Hepatocyte (in vitro differentiated cells): ENCODE measurements around the gene GRK5. TPM values are rescaled to one million over a fixed set of nuclear protein-coding genes. Genes with fewer than 3 reads are reported as not detected.

Source experiments
- DNase-seq: peaks from one replicate; pipeline ENCODE4 v3.0.0-alpha.2; 2016; ENCODE audit warnings: low spot score
- H2AFZ ChIP-seq: fragments of 200-600 bp; sonication (generic); 2 replicates; pipeline ENCODE4 v1.6.0; 2016; ENCODE audit warnings: antibody characterized with exemption, mild to moderate bottlenecking
- H3K27ac ChIP-seq: fragments of 200-600 bp; sonication (generic); 2 replicates; pipeline ENCODE4 v1.5.1; 2016; ENCODE audit warnings: mild to moderate bottlenecking
- H3K27me3 ChIP-seq: fragments of 200-600 bp; sonication (generic); 2 replicates; pipeline ENCODE4 v1.6.1; 2016
- H3K36me3 ChIP-seq: fragments of 200-600 bp; sonication (generic); replicated peaks from 2 replicates; pipeline ENCODE4 v1.5.1; 2016; ENCODE audit warnings: low read depth; ENCODE audit not compliant: insufficient read depth
- H3K4me1 ChIP-seq: fragments of 200-600 bp; sonication (generic); 2 replicates; pipeline ENCODE4 v1.5.1; 2016; ENCODE audit warnings: mild to moderate bottlenecking, moderate library complexity; ENCODE audit not compliant: insufficient read depth
- H3K4me2 ChIP-seq: fragments of 200-600 bp; sonication (generic); 2 replicates; pipeline ENCODE4 v1.6.0; 2016
- H3K4me3 ChIP-seq: fragments of 200-600 bp; sonication (generic); 2 replicates; pipeline ENCODE4 v1.5.1; 2016; ENCODE audit warnings: mild to moderate bottlenecking
- H3K79me2 ChIP-seq: fragments of 200-600 bp; sonication (generic); 2 replicates; pipeline ENCODE4 v1.6.0; 2017; ENCODE audit warnings: mild to moderate bottlenecking
- H3K9me2 ChIP-seq: fragments of 200-600 bp; sonication (generic); replicated peaks from 2 replicates; pipeline ENCODE4 v1.6.0; 2017; ENCODE audit warnings: mild to moderate bottlenecking; ENCODE audit not compliant: insufficient read depth
- H3K9me3 ChIP-seq: fragments of 200-600 bp; sonication (generic); 2 replicates; pipeline ENCODE4 v1.5.1; 2016; ENCODE audit warnings: low read depth, mild to moderate bottlenecking
- H4K20me1 ChIP-seq: fragments of 200-600 bp; sonication (generic); 2 replicates; pipeline ENCODE4 v1.6.0; 2016; ENCODE audit warnings: mild to moderate bottlenecking; ENCODE audit not compliant: insufficient read depth, poor library complexity, severe bottlenecking
- CTCF ChIP-seq: fragments of 200-600 bp; sonication (generic); IDR thresholded peaks from 2 replicates; pipeline ENCODE4 v1.5.1; 2016; ENCODE audit warnings: antibody characterized with exemption, mild to moderate bottlenecking; ENCODE audit not compliant: poor library complexity
- EZH2 ChIP-seq: fragments of 200-600 bp; sonication (generic); IDR thresholded peaks from 2 replicates; pipeline ENCODE4 v1.6.1; 2016; ENCODE audit warnings: antibody characterized with exemption, mild to moderate bottlenecking, borderline replicate concordance
- EZH2phosphoT487 ChIP-seq: fragments of 200-600 bp; sonication (generic); IDR thresholded peaks from one replicate; pipeline ENCODE4 v1.6.1; 2018; ENCODE audit warnings: antibody characterized with exemption, mild to moderate bottlenecking, low read depth, moderate library complexity; ENCODE audit not compliant: unreplicated experiment, severe bottlenecking
- WGBS: methylation state at CpG from one replicate; pipeline ENCODE4 v1.1.6; 2016; ENCODE audit warnings: low lambda C conversion rate; ENCODE audit errors: missing lambda C conversion rate; 5-methylcytosine and 5-hydroxymethylcytosine counted together
- polyA plus RNA-seq: library from polyadenylated mRNA; unstranded; fragments of >200 nt; fragmentation: Nextera tagmentation; extraction: Ambion mirVana; gene quantifications from 2 replicates; pipeline ENCODE4 v1.2.1, GENCODE V29; 2016
- total RNA-seq: library from RNA; depleted of rRNA; stranded (reverse); fragments of >200 nt; gene quantifications from 2 replicates; pipeline ENCODE4 v1.2.3, GENCODE V29; 2014

The GRK5 gene
- total and polyA plus RNA-seq, 2 experiments from 2014 or later: 7.6 to 19.9 TPM

GRCh38 chr10:119488675-119489074 is 281.3 kb downstream of the GRK5 start:
- Histone ChIP-seq H3K9me3 (no peaks in the 10 kb centered on the region), H2AFZ (no peak overlapping the region), H3K4me3 (no peak overlapping the region), H3K4me2 (no peak overlapping the region), H3K27ac (no peak overlapping the region), H3K79me2 (no peaks in the 10 kb centered on the region), H3K9me2 (no peaks in the 10 kb centered on the region), H4K20me1 (no peaks in the 10 kb centered on the region), H3K4me1 (no peaks in the 10 kb centered on the region), H3K27me3 (no peaks in the 10 kb centered on the region), H3K36me3 (no peaks in the 10 kb centered on the region)
- no peak for DNase-seq
- WGBS: 90% methylated on average over 7 of the region's 7 CpGs
- TF ChIP-seq CTCF: no peak
- no peak for TF ChIP-seq EZH2
- no peak for TF ChIP-seq EZH2phosphoT487

- TF ChIP-seq EZH2 (no peak), EZH2phosphoT487 (no peak), CTCF (no peak)
- no peak overlapping the region for H3K4me3 ChIP-seq
- 76% methylated on average over 5 of the region's 5 CpGs for WGBS
- H3K36me3 ChIP-seq: no peaks in the 10 kb centered on the region
- no peak overlapping the region for H2AFZ ChIP-seq
- no peak overlapping the region for H3K27ac ChIP-seq
- H3K4me2 ChIP-seq: peak overlapping the region; percentile 81
- H3K4me1 ChIP-seq: peaks cover 3% of the 10 kb centered on the region
- H3K9me3 ChIP-seq: no peaks in the 10 kb centered on the region
- H3K9me2 ChIP-seq: no peaks in the 10 kb centered on the region
- H3K79me2 ChIP-seq: no peaks in the 10 kb centered on the region
- no peaks in the 10 kb centered on the region for H3K27me3 ChIP-seq
- no peaks in the 10 kb centered on the region for H4K20me1 ChIP-seq
- DNase-seq: no peak
Observed at GRCh38 chr10:119489991-119490326, 282.6 kb downstream of the GRK5 start.

GRCh38 chr10:119491966-119492757 is 284.8 kb downstream of the GRK5 start:
- Histone ChIP-seq H3K27me3 (no peaks in the 10 kb centered on the region), H2AFZ (no peak overlapping the region), H3K9me3 (no peaks in the 10 kb centered on the region), H3K27ac (no peak overlapping the region), H3K4me3 (no peak overlapping the region), H3K4me1 (peaks cover 6% of the 10 kb centered on the region), H3K36me3 (no peaks in the 10 kb centered on the region), H3K4me2 (no peak overlapping the region), H3K79me2 (no peaks in the 10 kb centered on the region), H4K20me1 (no peaks in the 10 kb centered on the region), H3K9me2 (no peaks in the 10 kb centered on the region)
- WGBS: 68% methylated on average over 6 of the region's 6 CpGs
- DNase-seq: no peak
- TF ChIP-seq CTCF (no peak), EZH2phosphoT487 (no peak), EZH2 (no peak)

- DNase-seq: no peak
- H3K36me3 ChIP-seq: no peaks in the 10 kb centered on the region
- H3K27me3 ChIP-seq: no peaks in the 10 kb centered on the region
- H4K20me1 ChIP-seq: no peaks in the 10 kb centered on the region
- 96% methylated on average over 11 of the region's 11 CpGs for WGBS
- no peak overlapping the region for H3K4me3 ChIP-seq
- H3K9me2 ChIP-seq: no peaks in the 10 kb centered on the region
- no peaks in the 10 kb centered on the region for H3K9me3 ChIP-seq
- no peak overlapping the region for H2AFZ ChIP-seq
- H3K79me2 ChIP-seq: no peaks in the 10 kb centered on the region
- H3K27ac ChIP-seq: no peak overlapping the region
- no peak overlapping the region for H3K4me2 ChIP-seq
- H3K4me1 ChIP-seq: peaks cover 6% of the 10 kb centered on the region
- TF ChIP-seq EZH2: no peak
- TF ChIP-seq EZH2phosphoT487: no peak
- TF ChIP-seq CTCF: no peak
Observed at GRCh38 chr10:119493155-119493554, 285.8 kb downstream of the GRK5 start.
